Measurements from ENCODE around the gene PACS2.
"Not testable (repeated sequence)": the region's sequence is repeated elsewhere in the genome, so short reads cannot be mapped to it uniquely, and the experiment has no call there.

The PACS2 gene

DNA sequence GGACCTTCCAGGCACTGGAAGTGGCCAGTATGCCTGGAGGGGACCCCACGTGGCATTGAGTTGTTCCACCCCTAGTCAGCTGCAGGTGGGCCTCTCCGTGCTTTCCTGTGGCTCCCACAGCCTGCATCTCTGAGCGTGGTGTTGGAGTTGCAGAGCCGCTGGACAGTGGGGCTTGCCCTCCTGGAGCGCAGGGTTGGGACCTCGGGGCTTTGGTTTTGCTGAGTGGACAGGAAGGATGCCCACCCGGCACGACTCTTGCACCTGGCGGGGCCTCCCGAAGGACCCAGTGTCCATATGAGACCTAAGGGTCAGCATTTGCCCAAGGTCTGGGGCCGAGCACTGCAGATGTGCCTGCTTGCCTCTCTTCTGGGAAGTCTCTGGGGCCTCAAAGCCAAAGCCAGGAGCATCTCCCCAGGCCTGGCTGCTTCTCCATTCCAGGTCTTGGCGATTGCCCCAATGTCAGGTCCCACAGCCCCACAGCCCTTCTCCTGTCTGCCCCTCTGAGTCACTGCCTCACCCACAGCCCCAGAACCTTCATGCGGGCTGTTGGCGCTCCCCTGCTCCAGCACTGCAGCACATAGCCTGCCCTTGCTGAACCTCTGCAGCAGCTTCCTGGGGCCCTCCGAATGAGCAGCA is 1.5 kb downstream of the PACS2 start:
- no peak for DNase-seq (ENCODE audit: low read depth in 2 of 2)

DNA sequence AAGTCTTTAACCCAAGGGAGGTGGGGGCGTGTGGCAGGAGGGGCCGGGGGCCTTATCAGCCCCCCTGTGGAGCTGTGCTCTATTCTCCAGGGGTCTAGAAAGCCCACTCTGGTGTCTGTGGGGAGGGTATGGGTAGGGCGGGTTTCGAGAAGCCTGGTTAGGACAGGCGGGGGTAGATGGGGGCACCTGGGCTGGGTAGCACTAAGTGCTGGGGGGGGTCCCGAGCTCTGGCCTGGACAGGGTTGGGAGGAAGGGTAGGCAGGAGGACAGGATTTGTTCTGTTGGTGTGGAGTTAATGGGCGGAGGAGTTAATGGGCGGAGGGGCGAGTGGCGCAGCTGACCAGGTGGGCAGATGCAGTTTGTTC is 2.0 kb downstream of the PACS2 start:
- no peak for DNase-seq (ENCODE audit: low read depth in 2 of 2)

DNA sequence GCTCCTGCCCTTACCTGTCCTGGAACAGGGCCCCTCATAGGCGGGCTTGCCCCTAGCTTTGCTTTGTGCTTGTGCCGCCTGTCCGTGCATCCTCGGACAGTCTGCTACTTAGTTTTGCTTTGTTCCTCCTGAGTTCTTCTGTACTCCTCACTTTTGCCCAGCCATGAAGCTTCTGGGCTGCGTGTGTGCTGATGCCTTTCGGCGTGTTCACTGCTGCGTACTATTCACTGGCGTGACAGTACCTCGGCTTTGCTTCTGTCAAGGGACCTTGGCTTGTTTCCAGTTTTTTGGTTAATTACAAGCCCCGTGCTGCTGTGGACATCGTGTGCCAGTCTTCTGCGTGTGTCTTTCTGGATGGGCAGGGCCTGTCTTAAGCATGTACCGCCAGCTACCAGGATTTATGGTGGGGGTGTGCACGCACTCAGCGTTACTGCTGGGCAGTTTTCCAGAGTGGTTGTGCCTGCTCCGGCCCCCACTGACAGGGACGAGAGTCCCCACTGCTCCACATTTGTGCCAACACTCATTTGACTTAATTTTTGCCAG is 2.5 kb downstream of the PACS2 start:
- no peak for DNase-seq (ENCODE audit: low read depth in 2 of 2)

DNA sequence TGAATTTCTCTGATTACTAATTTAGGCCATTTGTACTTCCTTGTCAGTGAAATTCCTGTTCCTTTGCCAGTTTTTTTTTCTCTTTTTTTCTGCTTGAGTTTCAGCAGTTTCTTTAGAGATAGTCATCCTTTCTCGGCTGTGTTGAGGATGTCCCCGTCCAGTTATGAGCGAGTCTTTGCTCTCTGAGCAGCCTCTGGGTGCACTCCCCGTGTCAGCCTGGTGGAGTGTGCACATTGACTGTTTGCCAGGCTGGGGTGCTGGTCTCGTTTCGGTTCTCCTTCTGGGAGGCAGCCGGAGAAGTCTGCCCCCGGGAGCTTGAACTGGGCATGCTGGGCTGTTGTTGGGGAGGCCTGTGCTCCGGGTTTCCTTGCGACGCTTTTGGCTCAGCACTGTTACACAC is 3.0 kb downstream of the PACS2 start:
- no peak for DNase-seq (ENCODE audit: low read depth in 2 of 2)

DNA sequence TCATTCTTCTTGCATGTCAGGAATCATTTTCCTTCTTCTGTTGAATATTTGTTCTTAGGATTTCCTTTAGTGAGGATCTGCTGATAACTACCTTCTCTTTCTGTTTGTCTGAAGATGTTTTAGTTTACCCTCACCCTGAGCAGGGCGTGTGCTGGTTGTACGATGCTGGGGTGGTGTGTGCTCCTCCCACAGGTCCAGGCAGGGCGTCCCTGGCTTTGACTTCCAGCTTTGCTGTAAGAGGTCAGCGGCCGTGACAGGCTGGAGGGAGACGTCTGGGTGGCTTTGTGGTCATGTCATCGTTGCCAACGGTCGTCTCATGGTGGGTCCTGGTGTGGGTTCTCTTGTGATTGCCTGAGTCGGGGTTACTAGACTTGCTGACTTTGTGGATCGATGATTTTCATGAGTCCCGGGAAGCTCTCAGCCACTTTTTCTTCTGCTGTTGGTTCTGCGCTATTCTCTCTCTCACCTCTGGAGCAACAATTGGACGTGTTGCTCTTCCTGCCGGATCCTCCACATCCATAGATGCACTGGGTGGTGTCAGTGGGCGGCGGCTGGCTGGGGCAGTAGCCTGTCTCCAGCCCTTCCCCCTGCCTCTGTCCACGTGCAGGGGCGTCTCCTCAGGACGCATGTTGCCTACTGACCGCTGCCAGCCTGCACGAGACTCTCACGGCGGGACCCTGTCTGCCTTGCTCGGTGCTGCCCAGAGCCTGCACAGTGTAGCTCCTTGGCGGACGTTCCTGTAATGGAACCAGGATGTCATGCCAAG is 8.4 kb downstream of the PACS2 start:
- DNase-seq (ENCODE audit: low read depth in 2 of 2) = no peak

DNA sequence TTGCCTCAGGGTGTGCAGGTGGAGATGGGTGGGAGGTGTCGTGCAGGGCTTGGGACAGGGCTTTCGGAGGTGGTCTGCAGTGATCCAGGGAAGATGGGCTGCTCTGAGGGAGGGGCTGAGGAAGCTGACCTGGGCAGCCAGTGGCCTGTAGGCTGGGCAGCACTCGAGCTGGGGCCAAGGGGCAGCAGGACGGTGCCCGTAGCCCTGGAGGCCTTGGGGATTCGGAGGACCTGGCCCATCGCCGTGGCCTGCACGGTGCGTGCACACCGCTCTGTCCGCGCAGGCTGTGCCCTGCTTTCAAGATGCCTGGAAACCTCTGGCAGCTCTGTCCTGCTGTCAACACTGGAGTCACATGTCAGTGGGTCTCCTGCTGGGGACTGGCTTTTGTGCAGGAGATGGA is 9.1 kb downstream of the PACS2 start:
- DNase-seq (ENCODE audit: low read depth in 2 of 2) = no peak

DNA sequence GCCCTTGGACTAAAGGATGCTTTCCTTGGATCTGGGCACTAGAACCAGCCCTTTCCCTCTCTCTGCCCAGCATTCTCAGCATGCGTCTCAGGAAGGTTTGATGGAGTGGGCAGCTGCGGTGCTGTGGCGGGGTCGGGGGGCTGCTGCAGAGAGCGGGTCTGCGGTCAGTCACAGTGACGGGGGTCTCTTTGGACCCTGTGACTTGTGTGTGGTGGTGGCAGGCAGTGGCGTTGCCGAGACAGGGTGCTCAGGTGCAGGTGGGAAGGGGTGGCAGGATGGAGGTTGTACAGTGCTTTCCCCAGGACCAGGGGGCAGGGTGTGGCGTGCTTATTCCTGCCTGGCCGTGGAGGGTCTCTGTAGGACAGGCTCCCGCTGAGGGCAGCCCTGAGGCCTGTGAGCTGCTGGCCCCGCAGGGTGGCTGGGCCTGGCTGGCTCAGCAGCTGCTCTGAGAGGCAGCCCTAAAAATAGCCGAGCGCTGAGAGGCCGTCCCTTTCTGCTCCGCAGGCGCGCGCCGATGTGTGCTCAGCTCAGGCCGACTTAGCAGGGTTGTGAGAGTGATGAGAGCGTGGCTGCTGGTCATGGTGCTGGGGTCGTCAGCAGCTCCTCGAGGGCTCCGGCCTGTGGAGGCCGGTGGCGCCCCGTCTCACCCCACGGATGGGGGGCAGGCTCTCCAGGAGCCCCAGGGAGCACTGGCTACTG is 9.7 kb downstream of the PACS2 start:
- no peak for DNase-seq (ENCODE audit: low read depth in 2 of 2)

DNA sequence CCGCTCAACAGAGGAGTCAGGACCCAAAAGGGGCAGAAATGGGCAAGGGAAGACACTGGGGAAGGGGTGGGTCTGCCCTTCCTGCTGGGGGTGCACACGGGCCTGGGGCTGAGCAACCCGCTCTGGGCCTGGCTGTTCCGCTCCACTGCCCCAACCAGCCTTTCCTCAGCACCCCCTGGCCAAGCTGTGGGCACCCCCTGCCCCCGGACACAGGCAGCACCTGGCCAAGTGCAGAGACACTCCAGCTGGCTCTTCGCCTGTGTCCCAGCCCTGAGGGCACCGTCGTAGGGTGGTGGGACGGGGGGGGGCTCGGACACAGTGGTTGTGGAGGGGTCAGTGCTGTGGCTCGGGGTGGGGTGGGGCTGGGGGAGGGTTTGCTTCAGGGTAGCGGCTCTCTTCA is 10.3 kb downstream of the PACS2 start:
- DNase-seq (ENCODE audit: low read depth in 2 of 2) = no peak

DNA sequence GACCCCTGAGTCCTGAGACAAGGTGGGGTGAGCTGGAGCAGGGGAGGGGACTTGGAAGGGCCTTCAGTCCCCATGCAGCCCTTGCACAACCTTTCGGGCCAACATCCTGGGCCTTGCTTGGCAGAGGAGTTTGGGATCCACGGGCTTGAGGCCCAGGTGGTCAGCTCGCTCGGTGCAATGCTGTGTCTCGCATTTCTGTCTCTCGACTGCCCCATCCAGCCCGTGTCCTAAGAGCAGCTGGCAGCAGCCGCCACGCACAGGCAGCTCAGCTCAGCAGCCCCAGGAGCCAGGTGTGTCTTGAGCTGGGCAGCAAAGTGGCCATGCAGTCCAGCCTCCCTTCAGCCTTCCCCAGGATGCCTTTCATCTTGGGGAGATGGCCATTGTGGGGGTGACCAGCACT is 10.8 kb downstream of the PACS2 start:
- no peak for DNase-seq (ENCODE audit: low read depth in 2 of 2)

DNA sequence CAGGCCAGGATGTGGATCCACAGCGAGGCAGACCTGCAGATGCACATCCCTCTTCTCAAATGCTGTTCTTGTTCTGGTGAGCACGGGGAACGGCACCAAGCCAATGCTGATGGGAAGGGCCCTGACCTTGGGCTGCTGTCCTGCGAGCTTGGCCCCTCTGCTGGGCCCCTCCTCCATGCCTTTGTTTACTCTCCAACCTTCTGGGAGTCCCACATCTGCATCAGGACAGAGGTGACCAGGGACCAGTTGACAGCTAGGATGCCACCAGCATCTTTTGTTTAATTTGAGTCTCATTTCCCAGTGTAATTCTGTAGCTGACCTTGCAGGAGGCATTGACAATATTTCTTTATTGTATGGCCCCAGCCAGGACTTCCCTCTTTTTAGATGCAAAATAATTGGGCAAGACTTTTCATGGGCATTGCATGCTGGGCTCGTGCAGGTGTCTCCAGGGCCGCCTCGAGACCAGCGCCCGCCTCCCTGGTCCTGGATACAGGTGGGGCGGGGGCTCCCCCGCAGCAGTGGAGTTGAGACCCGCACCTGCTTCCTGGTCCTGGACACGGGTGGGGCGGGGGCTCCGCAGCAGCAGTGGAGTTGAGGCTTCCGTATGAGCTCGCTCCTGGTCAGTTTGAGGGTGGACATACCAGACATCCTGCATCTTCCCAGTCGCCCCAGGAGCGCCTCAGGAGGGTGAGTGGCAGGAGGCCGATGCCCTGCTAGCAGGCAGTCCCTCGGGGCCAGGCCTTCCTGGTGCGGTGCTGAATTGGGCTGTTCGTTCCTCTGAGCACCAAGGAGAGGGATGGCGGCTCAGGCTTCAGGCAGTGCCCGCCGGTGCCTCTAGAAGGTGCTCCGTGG is 11.4 kb downstream of the PACS2 start:
- DNase-seq (ENCODE audit: low read depth in 2 of 2) = no peak

DNA sequence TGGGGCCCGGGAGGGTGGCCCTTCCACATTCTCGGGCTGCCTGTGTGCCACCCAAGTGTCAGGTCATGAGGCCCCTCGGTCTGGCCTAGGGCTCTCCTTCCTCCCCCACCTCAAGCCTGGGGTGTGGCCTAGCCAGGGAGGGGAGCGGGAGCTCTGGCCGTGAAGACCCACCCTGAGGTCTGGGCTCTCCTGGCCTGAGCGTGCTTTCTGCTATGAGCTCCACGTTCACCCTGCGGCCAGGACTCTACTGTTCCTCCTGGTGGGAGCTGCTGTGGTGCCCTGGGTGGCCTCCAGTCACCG is 12.0 kb downstream of the PACS2 start:
- DNase-seq (ENCODE audit: low read depth in 2 of 2) = no peak

DNA sequence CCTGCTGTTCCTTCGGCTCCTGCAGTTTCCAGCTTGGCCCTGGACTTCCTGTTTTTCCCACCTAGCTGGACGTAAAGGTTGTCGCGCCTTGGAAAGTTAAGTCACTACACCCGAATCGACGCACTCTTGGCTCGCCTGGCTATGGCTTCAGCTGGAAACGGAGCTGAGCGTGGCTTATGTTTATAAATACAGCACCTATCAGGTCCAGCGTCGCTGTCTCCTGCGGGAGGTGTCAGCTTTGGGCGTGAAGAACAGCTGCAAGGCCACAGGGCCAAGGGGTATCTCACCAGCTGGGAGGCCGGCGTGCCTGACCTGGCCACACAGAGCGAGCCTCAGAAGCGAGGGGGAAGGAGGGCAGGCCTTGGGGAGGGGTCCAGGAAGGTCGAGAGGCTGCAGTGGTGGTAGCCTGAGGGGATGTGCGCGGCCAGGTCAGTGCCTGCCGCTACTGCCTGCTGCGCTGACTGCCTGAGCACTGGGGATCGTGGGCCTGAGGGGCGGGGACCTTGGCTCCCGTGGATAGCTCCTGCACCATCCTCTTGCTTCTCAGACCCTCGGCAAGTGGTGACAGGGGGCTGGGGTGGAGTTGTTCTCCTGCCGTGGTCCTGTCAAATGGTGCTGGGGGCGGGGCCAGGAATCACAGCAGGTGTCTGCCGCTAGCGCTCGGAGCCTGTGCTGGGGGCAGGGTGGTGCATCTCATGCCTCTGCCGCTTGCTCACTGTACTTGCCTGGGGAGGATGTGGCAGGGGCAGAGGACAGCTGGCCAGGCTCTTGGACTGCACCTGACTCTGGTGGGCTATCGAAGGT is 12.5 kb downstream of the PACS2 start:
- no peak for DNase-seq (ENCODE audit: low read depth in 2 of 2)

DNA sequence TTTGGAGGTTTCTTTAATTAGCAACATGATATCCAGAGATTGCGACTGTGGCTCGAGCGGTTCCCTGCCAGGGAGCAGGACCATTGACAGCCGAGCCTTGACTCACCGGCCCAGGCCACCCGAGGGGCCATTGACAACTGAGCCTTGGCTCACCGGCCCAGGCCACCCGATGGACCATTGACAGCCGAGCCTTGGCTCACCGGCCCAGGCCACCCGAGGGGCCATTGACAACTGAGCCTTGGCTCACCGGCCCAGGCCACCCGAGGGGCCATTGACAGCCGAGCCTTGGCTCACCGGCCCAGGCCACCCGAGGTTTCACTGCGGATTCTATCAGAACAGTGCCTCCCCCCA is 13.1 kb downstream of the PACS2 start:
- not testable (repeated sequence) for DNase-seq (ENCODE audit: low read depth in 2 of 2)

DNA sequence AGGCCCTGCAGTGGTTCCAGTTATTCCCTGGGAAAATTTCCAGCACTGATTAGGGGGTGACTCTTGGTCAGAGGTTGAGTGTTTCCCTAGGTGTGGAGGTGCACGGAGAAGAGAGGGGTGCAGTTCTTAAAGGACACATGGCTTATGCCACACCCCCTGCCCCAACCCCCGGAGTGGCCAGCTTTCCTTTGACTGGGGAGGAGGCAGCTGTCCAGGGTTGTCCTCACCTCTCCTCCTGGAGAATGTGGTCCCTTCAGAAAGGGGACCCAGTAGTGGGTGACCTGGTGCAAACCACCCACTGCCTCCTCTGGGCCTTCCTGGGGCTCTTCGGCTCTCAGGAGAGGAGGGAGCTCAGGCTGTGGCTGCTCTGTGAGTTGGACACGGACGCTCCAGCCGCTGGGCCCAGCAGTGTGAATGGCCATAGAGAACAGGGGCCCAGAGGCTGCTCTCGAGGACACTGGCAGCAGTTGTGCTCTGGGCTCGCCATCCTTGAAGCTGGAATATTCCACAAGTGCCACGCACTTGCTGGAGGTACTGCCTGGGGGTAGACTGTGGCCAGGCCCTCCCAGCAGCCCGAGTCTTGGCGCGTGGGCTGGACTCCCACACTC is 13.6 kb downstream of the PACS2 start:
- no peak for DNase-seq (ENCODE audit: low read depth in 2 of 2)

DNA sequence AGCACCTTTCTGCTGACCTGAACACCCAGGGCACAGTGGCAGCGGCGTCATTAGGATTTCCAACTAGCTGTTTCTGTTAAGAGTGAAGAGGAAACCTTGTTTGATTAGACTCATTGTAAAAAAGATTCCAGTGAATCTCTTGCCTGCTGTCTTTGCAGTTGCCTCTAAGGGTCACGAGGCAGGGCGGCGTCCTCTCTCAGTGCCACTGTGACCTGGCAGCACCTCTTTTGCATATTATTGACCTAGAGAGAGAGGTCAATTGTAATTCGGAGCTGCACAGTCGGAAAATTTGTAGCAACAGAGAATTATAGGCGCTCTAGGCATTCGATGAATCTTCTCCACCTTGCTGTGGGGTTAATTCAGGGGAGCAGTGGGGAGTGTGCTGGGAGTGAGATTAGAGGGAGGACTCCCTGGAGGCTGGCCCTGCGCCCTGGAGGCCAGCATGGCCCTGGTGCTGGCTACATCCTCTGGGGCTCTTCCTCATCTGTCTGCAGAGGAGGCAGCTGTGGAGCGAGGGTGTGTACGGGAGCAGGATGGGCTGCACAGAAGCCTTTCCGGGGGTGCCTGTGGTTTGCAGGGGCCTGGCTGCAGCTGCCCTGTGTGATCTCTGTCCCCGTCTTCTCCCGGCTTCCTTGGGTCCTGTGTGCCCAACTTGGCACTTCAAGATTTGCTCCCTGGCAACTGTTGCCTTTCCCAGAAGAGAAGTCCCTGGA is 14.3 kb downstream of the PACS2 start:
- no peak for DNase-seq (ENCODE audit: low read depth in 2 of 2)

DNA sequence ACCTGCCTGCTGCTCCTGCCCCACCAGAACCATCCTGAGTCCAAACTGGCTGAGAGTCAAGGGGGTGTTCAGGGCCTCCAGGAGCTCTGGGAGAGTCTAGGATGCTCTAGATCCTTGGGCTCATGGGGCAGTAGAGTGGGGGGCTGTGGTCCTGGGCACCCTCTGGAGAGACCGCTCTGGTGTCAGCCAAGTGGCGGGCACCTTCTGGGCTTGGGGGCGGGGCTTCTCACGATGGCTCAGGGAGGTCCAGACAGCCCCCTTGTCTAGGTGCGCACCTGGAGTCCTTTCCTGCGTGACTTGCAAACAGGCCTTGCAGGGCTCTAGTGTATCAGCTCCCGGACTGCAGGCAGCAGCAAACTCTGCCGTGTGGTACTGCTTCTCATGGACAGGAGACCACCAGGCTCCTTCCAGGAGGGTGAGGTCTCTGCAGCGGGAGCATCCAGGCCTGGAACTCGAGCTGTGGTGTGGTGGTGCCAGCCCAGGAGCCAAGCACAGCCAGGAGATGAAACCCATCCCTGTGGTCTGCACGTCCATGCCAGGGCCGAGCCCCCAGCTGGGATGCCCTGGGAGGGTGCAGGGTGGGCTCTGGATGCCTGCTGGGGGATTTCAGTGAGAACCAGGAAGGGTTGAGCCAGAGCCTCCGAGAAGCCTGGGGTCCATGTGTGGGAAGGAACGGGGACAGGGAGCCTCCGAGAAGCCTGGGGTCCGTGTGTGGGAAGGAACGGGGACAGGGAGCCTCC is 15.0 kb downstream of the PACS2 start:
- DNase-seq (ENCODE audit: low read depth in 2 of 2) = no peak

DNA sequence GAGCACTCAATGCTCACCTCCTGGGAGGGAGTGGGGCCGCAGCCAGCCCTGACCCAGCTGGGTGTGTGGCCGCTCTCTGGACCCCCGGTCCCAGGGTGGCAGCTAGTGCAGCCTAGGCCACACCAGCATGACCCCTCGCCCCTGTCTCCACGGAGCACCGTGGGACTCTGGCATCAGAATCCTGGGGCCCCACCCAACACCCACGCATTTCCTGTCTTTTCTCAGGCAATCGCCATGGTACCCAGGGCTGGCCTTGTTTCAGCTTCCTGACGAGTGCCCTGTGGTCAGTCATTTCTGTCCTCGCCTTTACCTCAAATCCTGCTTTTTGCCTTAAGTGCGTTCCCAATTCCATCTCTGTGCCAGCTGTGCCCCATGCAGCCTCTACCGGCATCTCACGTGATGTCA is 15.9 kb downstream of the PACS2 start:
- DNase-seq (ENCODE audit: low read depth in 2 of 2) = no peak

DNA sequence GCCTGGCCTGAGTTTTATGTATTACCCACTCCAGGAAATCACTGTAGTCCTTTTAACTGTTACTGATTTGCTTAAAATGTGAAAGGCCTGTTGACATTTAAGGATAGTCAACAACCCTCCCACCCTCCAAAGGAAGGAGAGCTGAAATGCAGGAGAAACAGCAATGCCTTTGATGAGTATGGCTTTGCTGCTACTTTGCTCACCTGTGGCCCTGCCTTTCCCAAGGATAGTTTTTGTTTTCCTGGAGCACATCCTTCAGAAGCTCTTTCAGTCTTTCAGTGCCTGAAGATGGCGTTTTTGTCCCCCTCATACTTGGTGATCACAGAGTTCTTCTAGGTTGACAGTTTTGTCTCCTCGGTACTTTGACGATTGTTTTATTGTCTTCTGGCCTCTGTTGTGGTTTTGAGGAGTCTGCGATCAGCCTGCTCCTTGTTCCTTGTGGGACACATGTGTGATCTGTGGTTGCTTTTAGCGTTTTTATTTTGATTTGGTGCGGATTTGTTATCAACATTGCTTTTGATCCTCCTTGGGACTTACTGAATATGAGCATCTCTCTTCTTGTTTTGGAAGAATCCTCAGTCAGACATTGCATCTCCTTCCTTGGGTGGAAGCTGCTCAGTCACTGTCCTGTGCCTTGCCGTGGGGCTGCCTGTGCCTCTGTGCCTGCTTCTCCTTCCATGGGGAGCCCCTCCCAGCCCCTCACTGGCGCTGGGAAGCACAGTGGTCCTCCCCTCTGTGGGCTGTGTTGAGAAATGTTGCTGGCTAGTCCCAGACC is 17.2 kb downstream of the PACS2 start:
- no peak for DNase-seq (ENCODE audit: low read depth in 2 of 2)

DNA sequence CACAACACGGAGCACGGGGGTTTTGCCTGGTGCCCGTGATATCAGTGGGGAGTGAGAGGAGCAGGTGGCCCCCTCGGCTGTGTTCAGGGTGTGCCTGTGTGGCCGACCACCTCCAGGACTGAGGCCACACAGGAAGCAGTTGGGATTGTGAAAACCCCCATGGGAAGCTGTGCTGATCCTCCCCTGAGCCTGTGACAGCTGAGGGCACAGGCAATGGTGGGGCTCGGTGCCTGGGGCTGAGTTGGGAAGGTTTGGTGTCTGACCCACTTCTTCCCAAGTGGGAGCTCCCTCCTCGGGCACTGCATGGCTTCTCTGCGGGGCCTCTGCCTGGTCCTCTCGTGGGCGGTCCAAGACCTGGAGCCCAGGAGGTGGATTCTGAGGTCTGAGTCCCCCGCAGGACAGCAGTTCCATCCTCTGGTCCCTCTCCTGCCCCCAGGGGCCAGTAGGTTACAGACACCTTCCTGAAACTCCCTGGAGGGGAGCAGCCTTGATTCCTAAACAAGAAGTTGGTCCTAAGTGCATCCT is 17.9 kb downstream of the PACS2 start:
- DNase-seq (ENCODE audit: low read depth in 2 of 2) = no peak

Measured in stimulated activated CD4-positive, alpha-beta T cell treated with anti-CD3 and anti-CD28 coated beads, Interleukin-1b, Interleukin-23, amount 100 ng/mL, for 4 hours (primary cell).